ENCODE measurements around the gene SLC16A1.

Gene SLC16A1

DNA sequence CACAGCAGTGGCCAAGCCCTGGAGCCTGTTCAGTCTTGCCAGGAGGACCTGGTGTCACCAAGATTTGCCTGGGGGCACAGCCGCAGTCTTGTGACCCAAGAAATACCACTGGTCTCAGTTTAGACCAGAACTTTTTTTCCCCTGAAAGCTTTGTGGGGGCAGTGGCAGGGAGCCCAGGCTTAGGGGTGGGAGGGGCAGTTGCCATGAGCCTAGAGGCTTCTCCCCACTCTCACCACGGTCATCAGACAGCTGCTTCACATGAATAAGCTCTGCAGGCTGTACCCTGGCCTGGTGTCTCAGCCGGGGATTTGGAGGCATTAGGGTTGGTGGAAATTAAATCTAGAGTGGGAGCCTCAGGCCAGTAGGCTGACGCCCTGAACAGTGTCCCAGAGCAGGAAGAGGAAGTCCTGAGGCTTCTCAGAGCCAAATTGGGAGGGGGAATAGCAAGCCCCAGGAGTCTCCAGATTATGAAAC, 73.7 kb downstream of the SLC16A1 start:
- DNase-seq (ENCODE audit: low read depth in 2 of 2) = no peak

- no peak for DNase-seq (ENCODE audit: low read depth in 2 of 2)
Observed at GRCh38 chr1:112881742-112882127, 74.3 kb downstream of the SLC16A1 start.

- no peak for DNase-seq (ENCODE audit: low read depth in 2 of 2)
Observed at GRCh38 chr1:112879834-112880233, 76.2 kb downstream of the SLC16A1 start.

GRCh38 chr1:112878321-112878720, 77.7 kb downstream of the SLC16A1 start:
- no peak for DNase-seq (ENCODE audit: low read depth in 2 of 2)

- no peak for DNase-seq (ENCODE audit: low read depth in 2 of 2)
Observed at GRCh38 chr1:112877750-112878149, 78.2 kb downstream of the SLC16A1 start.

DNA sequence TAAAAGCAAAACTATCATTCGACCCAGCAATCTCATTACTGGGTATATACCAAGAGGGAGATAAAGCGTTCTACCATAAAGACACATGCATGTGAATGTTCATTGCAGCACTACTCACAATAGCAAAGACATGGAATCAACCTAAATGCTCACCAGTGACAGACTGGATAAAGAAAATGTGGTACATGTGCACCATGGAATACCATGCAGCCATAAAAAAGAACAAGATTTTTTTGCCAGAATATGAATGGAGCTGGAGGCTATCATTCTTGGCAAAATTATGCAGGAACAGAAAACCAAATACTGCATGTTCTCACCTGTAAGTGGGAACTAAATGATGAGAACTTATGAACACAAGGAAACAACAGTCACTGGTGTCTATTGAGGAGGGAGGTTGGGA, 79.7 kb downstream of the SLC16A1 start:
- no peak for DNase-seq (ENCODE audit: low read depth in 2 of 2)

DNA sequence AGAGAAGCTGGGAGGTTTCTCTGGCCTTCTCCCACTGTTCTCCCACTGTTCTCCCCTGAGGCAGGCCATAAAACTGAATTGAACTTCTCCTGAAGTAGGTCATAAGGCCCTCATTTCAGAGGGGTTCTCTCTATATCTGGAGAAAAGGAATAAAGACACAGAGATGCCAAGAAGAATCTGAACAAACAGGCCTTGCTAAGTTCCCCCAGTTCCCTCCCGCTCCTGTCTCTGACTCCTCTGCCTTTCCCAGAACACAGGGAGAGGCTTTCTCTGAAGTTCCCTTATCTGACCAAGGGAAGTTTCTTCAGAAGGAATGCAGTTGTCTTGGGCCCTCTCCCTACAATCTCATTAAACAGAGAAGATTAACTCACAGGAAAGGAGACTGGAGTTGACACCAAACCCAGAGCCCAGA, 83.4 kb downstream of the SLC16A1 start:
- DNase-seq (ENCODE audit: low read depth in 2 of 2) = no peak

DNA sequence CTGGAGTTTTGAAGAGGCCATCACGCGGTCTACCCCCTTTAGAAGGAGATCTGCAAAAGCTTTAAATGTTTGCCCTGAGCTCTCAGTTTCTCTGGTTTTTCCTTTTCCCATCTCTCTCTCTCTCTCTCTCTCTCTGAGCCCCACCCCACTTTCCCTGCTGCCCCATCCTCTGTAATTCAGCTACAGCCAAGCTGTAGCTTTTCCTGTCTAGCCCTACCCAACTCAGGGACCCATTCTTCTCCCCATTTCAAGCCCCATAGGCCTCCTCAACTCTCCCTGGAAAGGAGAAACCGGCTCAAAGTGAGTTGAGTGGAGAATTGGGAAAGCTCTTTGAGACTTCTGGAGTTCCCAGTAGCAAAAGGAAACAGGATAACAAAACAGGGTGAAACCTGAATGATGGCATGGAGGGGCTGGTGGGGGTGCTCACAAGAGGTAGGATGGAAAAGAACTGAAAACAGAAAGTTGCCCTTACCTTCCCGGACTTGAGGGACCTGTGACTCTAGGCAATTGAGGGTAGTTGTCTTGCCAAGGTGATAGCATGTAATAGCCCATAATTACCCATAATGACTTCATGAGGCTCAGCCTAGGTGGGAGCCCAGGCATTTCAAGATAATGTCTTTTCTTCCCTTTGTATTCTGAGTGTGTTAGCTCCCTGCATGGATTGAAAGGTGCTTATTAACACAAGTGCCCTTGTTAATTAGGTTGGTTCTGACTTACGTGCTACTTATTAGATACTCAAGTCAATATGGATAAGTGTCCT, 84.9 kb downstream of the SLC16A1 start:
- DNase-seq (ENCODE audit: low read depth in 2 of 2) = no peak

DNA sequence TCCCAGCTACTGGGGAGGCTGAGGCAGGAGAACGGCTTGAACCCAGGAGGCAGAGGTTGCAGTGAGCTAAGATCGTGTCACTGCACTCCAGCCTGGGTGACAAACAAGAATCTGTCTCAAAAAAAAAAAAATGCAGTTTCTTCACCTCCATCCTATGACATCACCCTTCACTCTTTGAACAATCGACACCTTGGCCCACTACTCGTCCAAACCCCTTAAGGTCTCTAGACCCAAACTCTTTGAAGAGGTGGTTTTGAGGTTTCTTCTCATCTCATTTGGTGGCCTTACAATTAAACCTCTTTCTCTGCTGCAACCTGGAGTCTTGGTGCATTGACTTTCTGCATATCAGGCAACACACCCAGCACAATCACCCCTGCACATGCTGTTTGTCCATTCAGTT, 86.1 kb downstream of the SLC16A1 start:
- no peak for DNase-seq (ENCODE audit: low read depth in 2 of 2)

DNA sequence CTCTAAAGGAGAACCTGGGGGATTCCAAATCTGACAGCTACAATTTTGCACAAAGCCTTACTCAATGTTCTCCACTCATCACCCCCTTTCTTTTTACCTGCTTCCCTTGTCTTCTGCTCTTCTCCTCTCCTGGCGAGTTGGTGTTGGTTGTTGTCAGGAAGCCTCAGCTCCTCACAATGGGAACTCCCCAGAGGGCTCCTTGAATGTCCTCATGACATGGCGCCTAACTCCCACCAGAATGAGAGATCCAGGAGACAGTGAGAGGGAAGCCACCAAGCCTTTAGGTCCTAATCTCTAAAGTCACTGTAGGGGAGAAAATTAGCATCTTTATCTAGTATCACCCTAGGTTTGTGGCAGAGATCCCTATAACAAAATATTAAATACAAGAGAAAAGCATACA, 87.8 kb downstream of the SLC16A1 start:
- no peak for DNase-seq (ENCODE audit: low read depth in 2 of 2)

- no peak for DNase-seq (ENCODE audit: low read depth in 2 of 2)
Observed at GRCh38 chr1:112866981-112867380, 89.0 kb downstream of the SLC16A1 start.

GRCh38 chr1:112866151-112866550, 89.8 kb downstream of the SLC16A1 start:
- DNase-seq (ENCODE audit: low read depth in 2 of 2) = no peak

- no peak for DNase-seq (ENCODE audit: low read depth in 2 of 2)
Observed at GRCh38 chr1:112862753-112863426, 93.1 kb downstream of the SLC16A1 start.

Data from stimulated activated CD4-positive, alpha-beta T cell treated with anti-CD3 and anti-CD28 coated beads, Interleukin-12 subunit alpha, Interleukin-12 subunit beta, amount 100 ng/mL, for 24 hours (primary cell).